ENCODE data around the gene SLC4A4.
"Not testable (repeated sequence)": the region's sequence is repeated elsewhere in the genome, so short reads cannot be mapped to it uniquely, and the experiment has no call there.

The SLC4A4 gene

DNA sequence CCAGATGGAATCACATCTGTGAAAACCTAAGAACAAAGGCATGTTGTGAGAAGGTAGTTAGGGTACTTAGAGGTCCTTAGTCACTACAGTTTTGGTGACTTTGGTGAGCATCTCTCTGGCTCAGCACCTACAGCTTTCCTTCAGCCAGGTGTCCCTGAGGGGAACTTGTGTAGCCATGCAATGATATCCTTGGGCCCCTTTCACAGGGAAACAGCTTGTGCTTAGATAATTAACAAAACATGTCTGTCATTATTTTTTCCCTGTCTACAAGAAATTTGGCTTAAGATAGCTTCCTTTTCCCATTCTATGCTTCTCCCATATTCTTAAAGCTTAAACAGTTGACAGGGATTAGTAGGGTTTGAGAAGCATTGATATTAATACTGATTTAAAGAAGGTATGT lies 63.8 kb downstream of the SLC4A4 start:
- H3K4me1 ChIP-seq (ENCODE audit: insufficient read depth, poor library complexity, severe bottlenecking) = no peaks in the 10 kb centered on the region
- no peak for TF ChIP-seq CTCF (IDR thresholded peaks at IDR 0.05; ENCODE audit: poor library complexity, severe bottlenecking)
- H3K9me3 ChIP-seq (ENCODE audit: severe bottlenecking) = no peaks in the 10 kb centered on the region
- DNase-seq (ENCODE audit: low spot score) (no peak), ATAC-seq (ENCODE audit: low read depth) (no peak)
- no peak overlapping the region for H3K27ac ChIP-seq (ENCODE audit: poor library complexity, severe bottlenecking)
- no peaks in the 10 kb centered on the region for H3K36me3 ChIP-seq (ENCODE audit: low read depth)
- no peak overlapping the region for H3K4me3 ChIP-seq (ENCODE audit: severe bottlenecking)
- H3K27me3 ChIP-seq (ENCODE audit: insufficient read depth, poor library complexity, severe bottlenecking) = no peaks in the 10 kb centered on the region

DNA sequence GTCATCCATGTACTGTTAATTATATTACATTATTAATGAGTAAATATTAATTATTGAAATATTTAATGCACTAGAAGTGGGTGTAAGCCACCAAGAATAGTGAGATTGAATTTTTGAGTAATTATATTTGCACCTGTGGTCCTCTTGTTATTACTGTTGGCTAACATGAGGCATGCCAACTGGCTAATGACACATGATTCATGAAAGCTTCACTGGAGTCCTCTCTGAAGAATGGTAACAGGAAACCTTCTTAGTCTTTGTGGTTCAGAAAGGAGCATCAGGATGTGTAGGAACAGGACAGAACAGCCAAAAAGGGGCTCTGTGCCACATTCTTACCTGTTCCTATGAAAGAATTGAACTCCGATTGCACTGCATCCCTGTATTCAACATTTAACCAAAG lies 65.2 kb downstream of the SLC4A4 start:
- Histone ChIP-seq H3K9me3 (ENCODE audit: severe bottlenecking) (no peaks in the 10 kb centered on the region), H3K4me3 (ENCODE audit: severe bottlenecking) (no peak overlapping the region)
- no peak; the same call in 2 of the 3 replicates for ATAC-seq (ENCODE audit: low read depth)

GRCh38 chr4:71405791-71406190 lies 67.0 kb downstream of the SLC4A4 start:
- Histone ChIP-seq H3K4me3 (ENCODE audit: severe bottlenecking) (no peak overlapping the region), H3K36me3 (ENCODE audit: low read depth) (no peaks in the 10 kb centered on the region), H3K27ac (ENCODE audit: poor library complexity, severe bottlenecking) (no peak overlapping the region), H3K4me1 (ENCODE audit: insufficient read depth, poor library complexity, severe bottlenecking) (no peaks in the 10 kb centered on the region), H3K9me3 (ENCODE audit: severe bottlenecking) (no peaks in the 10 kb centered on the region), H3K27me3 (ENCODE audit: insufficient read depth, poor library complexity, severe bottlenecking) (no peaks in the 10 kb centered on the region)
- no peak for TF ChIP-seq CTCF (IDR thresholded peaks at IDR 0.05; ENCODE audit: poor library complexity, severe bottlenecking)
- DNase-seq (ENCODE audit: low spot score) (no peak), ATAC-seq (ENCODE audit: low read depth) (no peak)

More for the DNA sequence above, 65.2 kb downstream of the SLC4A4 start:
- Histone ChIP-seq H3K27ac (ENCODE audit: poor library complexity, severe bottlenecking) (no peak overlapping the region), H3K4me1 (ENCODE audit: insufficient read depth, poor library complexity, severe bottlenecking) (no peaks in the 10 kb centered on the region), H3K36me3 (ENCODE audit: low read depth) (no peaks in the 10 kb centered on the region), H3K27me3 (ENCODE audit: insufficient read depth, poor library complexity, severe bottlenecking) (no peaks in the 10 kb centered on the region)
- no peak for DNase-seq (ENCODE audit: low spot score)
- no peak for TF ChIP-seq CTCF (IDR thresholded peaks at IDR 0.05; ENCODE audit: poor library complexity, severe bottlenecking)

- no peak for DNase-seq (ENCODE audit: low spot score)
Observed at GRCh38 chr4:71406459-71406963, 67.7 kb downstream of the SLC4A4 start.

DNA sequence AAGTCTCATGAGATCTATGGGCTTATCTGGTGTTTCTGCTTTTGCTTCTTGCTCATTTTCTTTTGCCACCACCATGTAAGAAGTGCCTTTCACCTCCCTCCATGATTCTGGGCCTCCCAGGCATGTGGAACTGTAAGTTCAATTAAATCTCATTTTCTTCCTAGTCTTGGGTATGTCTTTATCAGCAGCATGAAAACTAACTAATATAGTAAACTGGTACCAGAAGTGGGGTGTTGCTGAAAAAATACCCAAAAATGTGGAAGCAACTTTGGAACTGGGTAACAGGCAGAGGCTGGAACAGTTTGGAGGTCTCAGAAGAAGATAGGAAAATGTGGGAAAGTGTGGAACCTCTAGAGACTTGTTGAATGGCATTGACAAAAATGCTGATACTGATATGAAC lies 70.1 kb downstream of the SLC4A4 start:
- not testable (repeated sequence) for DNase-seq (ENCODE audit: low spot score); H3K27ac ChIP-seq (ENCODE audit: poor library complexity, severe bottlenecking); H3K4me3 ChIP-seq (ENCODE audit: severe bottlenecking); ATAC-seq (ENCODE audit: low read depth); H3K27me3 ChIP-seq (ENCODE audit: insufficient read depth, poor library complexity, severe bottlenecking); H3K9me3 ChIP-seq (ENCODE audit: severe bottlenecking); H3K4me1 ChIP-seq (ENCODE audit: insufficient read depth, poor library complexity, severe bottlenecking); H3K36me3 ChIP-seq (ENCODE audit: low read depth)

More at GRCh38 chr4:71406459-71406963, 67.7 kb downstream of the SLC4A4 start:
- H3K4me1 ChIP-seq (ENCODE audit: insufficient read depth, poor library complexity, severe bottlenecking) = no peaks in the 10 kb centered on the region
- no peak for TF ChIP-seq CTCF (IDR thresholded peaks at IDR 0.05; ENCODE audit: poor library complexity, severe bottlenecking)
- no peak overlapping the region for H3K27ac ChIP-seq (ENCODE audit: poor library complexity, severe bottlenecking)
- no peaks in the 10 kb centered on the region for H3K9me3 ChIP-seq (ENCODE audit: severe bottlenecking)
- H3K4me3 ChIP-seq (ENCODE audit: severe bottlenecking) = no peak overlapping the region
- H3K36me3 ChIP-seq (ENCODE audit: low read depth) = no peaks in the 10 kb centered on the region
- H3K27me3 ChIP-seq (ENCODE audit: insufficient read depth, poor library complexity, severe bottlenecking) = no peaks in the 10 kb centered on the region
- ATAC-seq (ENCODE audit: low read depth) = peak; percentile 33; the same call in 1 of the 3 replicates
